Measurements from ENCODE around the gene TCAP.

Gene TCAP

DNA sequence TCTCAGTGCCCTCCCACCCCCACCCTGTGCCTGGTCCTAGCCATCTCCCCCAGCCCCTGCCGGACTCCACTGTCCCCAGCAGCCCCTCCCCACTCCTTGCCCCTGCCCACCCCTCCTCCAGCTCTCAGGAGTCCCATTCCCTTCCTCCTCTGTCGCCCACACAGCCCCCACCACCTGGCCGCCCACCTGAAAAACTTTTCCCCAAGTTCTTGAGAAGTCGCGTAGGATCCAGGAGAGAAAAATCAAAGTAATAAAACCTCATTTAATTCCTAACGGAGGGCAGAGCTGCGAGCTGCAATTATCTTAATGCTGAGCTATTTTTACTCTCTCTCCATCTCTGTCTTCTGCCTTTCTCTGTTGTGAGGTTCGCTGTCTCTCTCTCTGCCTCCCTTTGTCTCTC is 40.8 kb upstream of the TCAP start:
- in situ Hi-C loops (cut with HindIII; ENCODE audit: low pct_unique_long_range_greater_than_20kb, low sequenced_read_pairs) = no loop called here
- no peak for DNase-seq (ENCODE audit: low read depth in 1 of 2, low spot score in 1 of 2)
- no peak for TF ChIP-seq JUND (IDR thresholded peaks at IDR 0.05; ENCODE audit: low read depth)

DNA sequence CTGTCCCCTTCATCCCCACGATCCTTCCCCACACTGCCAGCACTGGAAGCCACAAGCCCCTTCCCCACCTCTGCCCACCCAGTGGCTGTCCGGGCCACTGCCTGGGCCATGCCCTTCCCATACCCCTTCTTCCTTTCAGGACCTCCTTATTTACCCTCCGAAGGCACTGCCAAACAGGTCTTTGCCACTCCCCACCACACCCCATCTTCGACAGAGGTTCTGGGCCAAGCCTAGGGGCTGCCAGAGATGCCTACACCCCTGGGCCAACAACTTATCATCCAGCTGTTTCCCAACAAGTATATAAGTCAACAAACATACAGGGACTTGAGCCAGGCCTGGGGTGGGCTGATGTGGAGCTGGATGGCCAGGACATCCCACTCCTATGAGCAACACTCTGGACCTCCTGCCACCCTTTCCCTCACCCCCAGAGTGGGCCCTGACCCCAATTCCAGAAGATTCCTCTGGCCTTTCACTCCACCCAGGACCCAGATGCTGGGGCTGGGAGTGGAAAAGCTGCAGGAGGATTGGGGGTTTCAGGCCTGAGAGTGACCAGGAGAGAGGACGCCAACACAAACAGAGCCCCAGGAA is 39.9 kb upstream of the TCAP start:
- no peak for DNase-seq (ENCODE audit: low read depth in 1 of 2, low spot score in 1 of 2)
- TF ChIP-seq JUND (IDR thresholded peaks at IDR 0.05; ENCODE audit: low read depth) = no peak
- in situ Hi-C loops (cut with HindIII; ENCODE audit: low pct_unique_long_range_greater_than_20kb, low sequenced_read_pairs) = no loop called here

DNA sequence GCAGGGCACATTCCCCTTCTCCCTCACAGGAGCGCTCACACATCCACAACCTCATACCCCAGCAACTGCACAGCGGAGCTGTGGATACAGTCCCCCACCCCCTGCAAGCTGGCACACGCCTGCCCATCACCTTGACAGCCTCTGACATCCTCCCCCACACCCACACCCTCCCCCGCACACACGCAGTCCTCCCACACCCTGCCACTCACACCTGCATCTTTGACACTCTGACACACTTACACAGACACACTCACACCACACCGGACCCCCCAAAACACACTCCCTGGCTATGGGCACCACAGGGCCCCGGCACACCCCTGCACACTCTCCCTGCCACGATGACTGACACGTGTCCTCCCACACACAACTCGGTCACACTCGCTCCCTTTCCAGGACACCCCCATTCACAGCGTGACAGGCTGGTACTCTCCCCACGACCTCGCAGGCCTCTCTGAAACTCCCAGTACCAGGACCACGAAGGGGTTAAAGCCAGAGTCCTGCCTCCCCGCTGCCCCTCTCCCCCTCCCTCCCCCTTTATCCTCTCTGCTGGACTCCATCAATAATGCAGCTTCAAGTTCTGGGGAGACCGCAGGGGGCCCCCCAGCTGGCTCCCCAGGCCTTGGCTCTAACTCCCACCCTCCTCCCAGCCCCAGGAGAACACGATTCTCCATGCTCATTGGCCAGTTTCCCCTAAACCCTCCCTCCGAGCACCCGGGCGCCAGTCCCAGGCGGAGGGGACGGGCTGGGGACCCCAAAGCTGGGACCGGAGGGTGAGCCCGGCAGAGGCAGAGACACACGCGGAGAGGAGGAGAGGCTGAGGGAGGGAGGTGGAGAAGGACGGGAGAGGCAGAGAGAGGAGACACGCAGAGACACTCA is 38.7 kb upstream of the TCAP start, which contains the start of gene PPP1R1B:
PPP1R1B (plus strand) TSS at position 782 of the 876 bp plus-strand sequence. CDS start 441 bp downstream, outside the sequence.
- TF ChIP-seq JUND (IDR thresholded peaks at IDR 0.05; ENCODE audit: low read depth) = no peak
- in situ Hi-C loops (cut with HindIII; ENCODE audit: low pct_unique_long_range_greater_than_20kb, low sequenced_read_pairs) = no loop called here
- no peak for DNase-seq (ENCODE audit: low read depth in 1 of 2, low spot score in 1 of 2)

DNA sequence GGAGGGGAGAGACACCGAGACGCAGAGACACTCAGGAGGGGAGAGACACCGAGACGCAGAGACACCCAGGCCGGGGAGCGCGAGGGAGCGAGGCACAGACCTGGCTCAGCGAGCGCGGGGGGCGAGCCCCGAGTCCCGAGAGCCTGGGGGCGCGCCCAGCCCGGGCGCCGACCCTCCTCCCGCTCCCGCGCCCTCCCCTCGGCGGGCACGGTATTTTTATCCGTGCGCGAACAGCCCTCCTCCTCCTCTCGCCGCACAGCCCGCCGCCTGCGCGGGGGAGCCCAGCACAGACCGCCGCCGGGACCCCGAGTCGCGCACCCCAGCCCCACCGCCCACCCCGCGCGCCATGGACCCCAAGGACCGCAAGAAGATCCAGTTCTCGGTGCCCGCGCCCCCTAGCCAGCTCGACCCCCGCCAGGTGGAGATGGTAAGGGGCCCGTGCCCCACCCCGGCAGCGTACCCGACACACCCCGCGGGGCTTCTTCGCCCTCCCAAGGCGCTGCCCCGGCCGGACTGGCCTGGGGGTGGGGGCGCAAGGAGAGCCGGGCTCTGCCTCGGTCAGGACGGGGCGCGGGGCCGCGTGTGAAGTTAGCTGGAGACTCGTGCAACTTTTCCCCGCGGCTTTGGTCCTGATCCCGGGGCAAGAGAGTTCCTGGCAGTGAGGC is 38.0 kb upstream of the TCAP start:
- in situ Hi-C loops (cut with HindIII; ENCODE audit: low pct_unique_long_range_greater_than_20kb, low sequenced_read_pairs) = no loop called here
- DNase-seq (ENCODE audit: low read depth in 1 of 2, low spot score in 1 of 2) = no peak

DNA sequence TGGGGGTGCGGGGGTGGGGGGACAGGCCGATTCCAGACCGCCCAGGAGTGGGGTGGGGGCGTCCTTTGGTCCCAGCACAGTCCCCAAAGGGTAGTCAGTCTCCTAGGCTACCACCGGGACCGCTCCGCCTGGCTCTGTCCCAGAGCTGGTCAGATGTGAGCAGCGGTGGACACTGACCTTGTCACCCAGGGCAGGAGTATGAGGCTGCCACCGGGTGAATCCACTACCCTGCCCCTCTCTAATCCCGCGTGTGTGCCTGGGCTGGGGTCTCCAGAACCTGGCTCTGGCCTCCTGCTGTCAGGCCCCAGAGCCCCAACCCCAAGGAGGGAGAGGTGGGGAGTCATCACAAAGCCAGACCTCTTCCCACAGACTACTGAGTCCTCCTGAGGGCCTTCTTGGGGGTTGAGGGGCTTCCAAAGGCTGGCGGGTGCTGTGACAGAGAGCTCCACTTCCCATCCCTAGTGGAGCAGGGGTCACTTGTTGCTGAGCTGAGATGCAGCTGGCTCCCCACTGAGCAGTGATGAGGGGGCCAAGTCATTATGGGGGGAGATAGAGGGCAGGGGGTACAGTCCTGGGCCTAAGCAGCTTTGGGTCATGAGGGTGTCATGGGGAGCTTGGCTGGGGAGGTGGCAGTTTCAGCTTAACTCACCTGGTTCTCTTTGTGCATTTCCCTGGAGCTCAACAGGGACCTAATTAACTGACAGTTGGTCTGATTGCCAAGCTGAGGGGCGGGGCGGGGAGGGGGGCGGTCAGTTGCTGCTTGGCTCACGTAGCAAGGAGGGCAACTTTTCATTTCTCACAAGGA is 37.2 kb upstream of the TCAP start:
- no peak for TF ChIP-seq JUND (IDR thresholded peaks at IDR 0.05; ENCODE audit: low read depth)
- in situ Hi-C loops (cut with HindIII; ENCODE audit: low pct_unique_long_range_greater_than_20kb, low sequenced_read_pairs) = no loop called here
- no peak for DNase-seq (ENCODE audit: low read depth in 1 of 2, low spot score in 1 of 2)

More for the DNA sequence above, 38.0 kb upstream of the TCAP start:
- no peak for TF ChIP-seq JUND (IDR thresholded peaks at IDR 0.05; ENCODE audit: low read depth)

DNA sequence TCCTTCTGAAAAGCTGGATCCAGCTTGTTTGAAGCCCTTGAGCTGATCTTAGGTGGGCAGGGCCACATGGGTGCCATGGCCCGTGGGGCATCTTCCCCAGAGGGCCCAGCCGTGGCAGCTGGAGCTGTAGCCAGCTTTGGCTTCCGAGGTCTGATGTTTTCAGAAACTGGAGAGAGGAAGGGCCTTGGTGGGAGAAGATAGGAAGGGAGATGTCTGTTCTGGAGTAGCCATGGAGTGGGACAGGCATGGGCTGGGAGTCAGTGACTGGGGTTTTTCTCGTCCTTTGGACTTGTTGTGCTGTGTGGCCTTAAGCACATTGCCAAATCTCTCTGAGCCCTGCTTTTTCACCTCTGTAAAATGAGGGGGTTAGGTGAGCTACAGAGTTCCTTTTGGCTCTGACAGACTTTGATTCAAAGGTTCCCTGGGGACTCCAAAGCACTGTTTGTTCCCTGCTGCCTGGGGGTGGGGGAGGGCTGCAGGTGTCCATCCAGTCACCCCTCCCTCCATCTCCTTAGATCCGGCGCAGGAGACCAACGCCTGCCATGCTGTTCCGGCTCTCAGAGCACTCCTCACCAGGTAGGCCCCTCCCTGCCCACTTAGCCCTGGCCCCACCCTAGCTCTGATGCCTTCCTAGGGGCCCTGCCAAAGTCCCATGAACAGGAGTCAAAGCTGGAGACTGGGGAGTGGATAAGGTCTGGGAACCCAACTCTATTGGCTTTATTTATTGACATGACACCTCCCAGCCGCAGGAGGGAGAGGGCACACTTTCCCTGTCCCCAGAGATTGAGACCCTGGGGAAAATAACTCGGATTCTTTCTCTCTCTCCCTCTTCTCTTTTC is 36.3 kb upstream of the TCAP start:
- DNase-seq (ENCODE audit: low read depth in 1 of 2, low spot score in 1 of 2) = peak in 1 of 2 experiments; percentile 49
- TF ChIP-seq JUND (IDR thresholded peaks at IDR 0.05; ENCODE audit: low read depth) = no peak
- in situ Hi-C loops (cut with HindIII; ENCODE audit: low pct_unique_long_range_greater_than_20kb, low sequenced_read_pairs) = no loop called here

DNA sequence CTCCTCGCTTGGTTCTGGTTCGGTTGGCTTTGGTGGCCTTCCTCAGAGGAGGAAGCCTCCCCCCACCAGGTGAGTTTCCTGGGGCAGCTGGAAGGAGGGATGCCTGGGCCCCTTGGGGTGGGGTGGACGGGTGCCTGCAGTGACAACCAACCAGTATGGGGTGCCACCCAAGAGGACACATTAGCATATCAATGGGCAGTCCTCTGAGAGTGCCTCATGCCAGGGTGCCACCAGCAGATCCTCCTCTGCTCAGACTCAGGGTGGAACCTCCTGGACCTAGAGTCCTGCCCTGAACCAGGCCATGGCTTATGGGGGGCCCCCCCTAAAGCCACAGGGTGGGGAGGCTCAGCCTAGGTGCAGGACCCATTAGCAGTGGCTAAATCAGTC is 35.7 kb upstream of the TCAP start:
- TF ChIP-seq JUND (IDR thresholded peaks at IDR 0.05; ENCODE audit: low read depth) = no peak
- no peak for DNase-seq (ENCODE audit: low read depth in 1 of 2, low spot score in 1 of 2)
- in situ Hi-C loops (cut with HindIII; ENCODE audit: low pct_unique_long_range_greater_than_20kb, low sequenced_read_pairs) = no loop called here

DNA sequence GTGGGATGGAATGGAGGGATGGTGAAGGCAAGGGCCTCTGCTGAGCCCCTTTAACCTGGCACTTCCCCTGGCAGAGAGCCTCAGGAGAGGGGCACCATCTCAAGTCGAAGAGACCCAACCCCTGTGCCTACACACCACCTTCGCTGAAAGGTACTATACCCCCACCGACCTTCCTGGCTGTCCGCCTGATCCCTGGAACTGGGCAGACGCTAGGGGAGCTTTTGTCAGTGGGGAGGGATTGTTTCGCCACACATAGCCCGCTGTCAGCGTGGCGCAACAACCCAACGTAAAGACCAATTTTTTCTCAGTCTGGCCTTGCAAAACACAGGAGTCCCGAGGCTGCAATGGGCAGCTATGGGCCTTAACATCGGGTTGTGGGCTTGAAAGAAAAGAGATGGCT is 35.3 kb upstream of the TCAP start:
- TF ChIP-seq JUND (IDR thresholded peaks at IDR 0.05; ENCODE audit: low read depth) = no peak
- DNase-seq (ENCODE audit: low read depth in 1 of 2, low spot score in 1 of 2) = no peak
- in situ Hi-C loops (cut with HindIII; ENCODE audit: low pct_unique_long_range_greater_than_20kb, low sequenced_read_pairs) = no loop called here

DNA sequence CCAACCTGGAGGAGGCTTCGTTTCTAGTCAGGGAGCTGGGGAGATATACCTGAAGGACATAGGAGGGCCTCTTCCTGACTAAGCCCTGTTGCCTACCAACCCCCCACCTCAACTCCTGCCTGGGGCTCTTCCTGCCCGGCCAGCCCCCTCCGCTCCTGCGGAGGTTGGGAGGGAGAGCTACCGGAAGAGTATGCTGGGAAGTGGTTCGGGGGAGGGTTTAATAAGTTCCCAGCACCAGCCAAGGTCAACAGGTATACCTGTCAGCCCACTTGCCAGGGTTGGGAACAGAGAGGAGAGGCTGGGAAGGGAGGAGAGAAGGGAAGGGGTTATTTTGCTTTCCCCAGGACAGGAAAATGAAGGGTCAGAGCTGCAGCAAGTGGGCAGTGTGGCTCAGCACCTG is 33.7 kb upstream of the TCAP start:
- TF ChIP-seq JUND (IDR thresholded peaks at IDR 0.05; ENCODE audit: low read depth) = no peak
- peak in 1 of 2 experiments; percentile 77 for DNase-seq (ENCODE audit: low read depth in 1 of 2, low spot score in 1 of 2)
- in situ Hi-C loops (cut with HindIII; ENCODE audit: low pct_unique_long_range_greater_than_20kb, low sequenced_read_pairs) = no loop called here

DNA sequence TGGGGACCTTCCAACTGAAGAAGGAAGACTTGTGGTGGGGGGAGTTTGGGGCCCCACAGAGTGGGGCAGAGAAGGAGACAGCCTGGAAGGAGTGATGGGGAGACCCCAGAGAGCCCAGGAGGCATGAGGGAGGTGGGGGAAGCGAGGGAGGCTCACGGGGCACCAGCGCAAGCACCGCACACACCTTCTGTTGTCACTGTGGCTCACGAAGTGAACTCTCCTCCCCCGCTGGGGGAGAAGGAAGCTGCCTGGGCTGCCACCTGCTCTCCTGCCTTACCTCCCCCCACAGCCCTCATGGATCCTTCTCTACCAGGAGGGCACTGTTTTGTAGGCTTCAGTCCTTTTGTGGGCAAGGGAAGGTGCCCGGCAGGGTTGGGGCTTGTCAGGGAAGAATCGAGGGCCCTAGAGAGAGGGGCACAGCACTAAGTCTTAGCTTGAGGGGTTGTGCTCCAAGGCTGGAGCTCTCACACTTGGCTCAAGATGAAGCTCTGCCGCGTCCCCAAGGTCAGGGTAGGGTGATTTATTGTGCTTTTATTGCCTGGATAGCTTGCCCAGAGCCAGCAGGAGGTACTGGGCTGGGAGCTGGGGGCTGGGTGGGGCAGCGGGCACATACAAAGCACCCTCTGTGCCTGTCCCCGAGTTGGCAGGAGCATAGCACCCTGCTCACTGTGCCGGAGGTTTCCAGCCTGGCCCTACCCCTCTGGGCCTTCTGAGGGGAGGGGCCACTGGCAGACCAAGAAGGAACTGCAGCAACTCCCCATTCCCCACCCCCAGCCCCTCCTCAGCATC is 32.8 kb upstream of the TCAP start:
- no peak for DNase-seq (ENCODE audit: low read depth in 1 of 2, low spot score in 1 of 2)
- in situ Hi-C loops (cut with HindIII; ENCODE audit: low pct_unique_long_range_greater_than_20kb, low sequenced_read_pairs) = no loop called here
- TF ChIP-seq JUND (IDR thresholded peaks at IDR 0.05; ENCODE audit: low read depth) = no peak

Measured in T47D (cell line).